C1 segment of cervical spinal cord (tissue), 14 donors: ENCODE results near the gene PAFAH1B2.

Source experiments
- DNase-seq, 14 donors: peaks; one replicate each; lab custom pipeline; 2025; lab: John Stamatoyannopoulos, UW

The PAFAH1B2 gene

DNA sequence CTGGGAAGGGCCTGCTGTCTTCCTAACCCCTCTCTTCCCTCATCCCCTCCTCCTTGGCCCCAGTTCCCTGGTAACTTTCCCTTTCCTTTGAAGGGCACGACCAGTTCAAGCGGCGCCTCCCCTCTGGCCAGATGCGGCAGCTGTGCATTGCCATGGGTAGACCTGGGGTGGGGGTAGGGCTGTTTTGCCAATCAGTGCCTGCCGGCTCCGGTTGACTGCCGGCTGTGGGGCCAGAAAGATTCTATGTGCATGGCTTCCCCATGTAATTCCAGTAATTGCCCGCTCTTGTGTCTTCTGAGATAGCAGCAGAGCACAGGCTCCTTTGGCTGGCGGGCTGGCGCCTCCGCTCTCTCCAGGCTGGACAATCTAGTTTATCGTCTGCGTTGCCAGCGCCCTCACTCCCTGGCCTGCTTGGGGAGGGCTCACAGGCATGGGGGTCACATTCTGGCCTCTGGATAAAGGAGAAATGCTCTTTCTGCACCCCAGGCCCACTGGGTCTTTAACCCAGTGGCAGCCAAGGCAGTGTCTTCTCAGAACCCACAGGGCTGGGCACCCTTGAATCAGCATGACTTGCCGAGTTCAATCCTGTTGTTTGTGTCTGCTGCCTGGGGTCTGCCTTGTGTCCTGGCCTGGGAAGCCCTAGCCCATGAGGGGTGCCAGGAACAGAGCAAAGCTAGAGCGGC, 43.9 kb downstream of the PAFAH1B2 start:
- no peak for DNase-seq

DNA sequence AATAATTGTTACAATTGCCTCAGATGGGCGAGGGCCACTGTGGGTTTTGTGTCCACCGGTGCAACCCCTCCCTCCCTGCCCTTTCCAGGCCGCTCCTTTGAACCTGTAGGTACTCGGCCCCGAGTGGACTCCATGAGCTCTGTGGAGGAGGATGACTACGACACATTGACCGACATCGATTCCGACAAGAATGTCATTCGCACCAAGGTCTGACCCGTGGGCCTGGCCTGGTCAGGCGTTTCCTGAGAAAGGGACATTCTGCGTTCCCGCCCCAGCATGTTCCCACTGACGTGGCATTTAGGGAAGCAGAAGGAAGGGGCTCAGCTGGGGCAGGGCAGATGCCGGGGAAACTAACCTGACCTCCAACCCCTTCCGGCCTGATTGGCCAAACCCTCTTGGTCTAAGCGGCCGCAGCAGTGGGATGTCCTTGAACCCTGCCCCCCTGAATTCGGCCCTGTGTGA, 44.6 kb downstream of the PAFAH1B2 start:
- no peak for DNase-seq

DNA sequence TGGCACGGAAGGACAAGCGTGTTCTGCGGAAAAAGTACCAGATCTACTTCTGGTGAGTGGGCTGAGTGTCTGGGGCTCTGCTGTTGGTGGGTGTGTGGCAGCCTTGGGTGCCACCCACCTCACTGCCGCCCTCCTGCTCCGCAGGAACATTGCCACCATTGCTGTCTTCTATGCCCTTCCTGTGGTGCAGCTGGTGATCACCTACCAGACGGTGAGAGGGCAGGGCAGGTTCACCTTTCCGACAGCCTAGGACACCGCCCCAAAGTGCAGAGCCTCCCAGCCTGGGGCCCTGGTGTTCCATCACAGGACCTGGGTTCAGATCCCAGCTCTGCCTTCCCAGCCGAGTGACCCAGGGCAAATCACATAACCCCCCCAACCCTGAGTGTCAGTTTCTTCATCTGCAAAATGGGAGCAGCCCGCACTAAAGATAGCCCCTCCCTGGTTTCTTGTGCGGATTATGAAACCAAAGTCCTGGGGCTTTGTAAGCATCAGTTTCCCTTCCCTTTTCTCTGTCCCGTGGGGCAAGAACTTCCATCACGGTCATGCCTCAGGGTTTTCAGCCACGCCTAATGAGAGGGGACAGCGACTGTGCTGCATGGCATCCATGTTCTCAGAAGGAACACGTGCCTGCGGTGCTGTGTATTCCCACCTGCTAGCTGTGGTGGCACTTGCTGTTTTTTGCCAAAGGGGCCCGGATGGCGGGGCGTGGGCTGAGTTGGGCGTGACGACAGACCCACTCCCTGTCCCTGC, 45.3 kb downstream of the PAFAH1B2 start:
- DNase-seq: no peak

DNA sequence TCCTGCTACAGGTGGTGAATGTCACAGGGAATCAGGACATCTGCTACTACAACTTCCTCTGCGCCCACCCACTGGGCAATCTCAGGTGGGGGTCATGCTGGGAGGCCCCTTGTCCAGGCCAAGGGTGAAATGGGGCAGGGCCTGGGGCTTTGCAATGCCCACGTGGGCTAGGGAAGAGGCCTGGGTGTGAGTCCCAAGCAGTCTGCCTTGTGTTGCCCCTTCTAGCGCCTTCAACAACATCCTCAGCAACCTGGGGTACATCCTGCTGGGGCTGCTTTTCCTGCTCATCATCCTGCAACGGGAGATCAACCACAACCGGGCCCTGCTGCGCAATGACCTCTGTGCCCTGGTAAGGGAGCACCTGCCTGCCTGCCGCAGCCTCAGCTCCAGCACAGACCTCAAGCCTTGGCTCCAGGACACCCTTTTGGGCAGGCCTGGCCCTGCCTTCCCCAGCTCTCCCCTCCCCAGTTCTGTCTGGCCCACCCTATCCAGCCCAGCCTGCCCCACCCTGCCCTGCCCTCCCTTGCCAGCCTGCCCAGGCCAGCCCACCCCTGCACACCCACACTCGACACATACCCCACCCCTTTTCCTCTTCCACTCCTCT, 46.0 kb downstream of the PAFAH1B2 start:
- no peak for DNase-seq

DNA sequence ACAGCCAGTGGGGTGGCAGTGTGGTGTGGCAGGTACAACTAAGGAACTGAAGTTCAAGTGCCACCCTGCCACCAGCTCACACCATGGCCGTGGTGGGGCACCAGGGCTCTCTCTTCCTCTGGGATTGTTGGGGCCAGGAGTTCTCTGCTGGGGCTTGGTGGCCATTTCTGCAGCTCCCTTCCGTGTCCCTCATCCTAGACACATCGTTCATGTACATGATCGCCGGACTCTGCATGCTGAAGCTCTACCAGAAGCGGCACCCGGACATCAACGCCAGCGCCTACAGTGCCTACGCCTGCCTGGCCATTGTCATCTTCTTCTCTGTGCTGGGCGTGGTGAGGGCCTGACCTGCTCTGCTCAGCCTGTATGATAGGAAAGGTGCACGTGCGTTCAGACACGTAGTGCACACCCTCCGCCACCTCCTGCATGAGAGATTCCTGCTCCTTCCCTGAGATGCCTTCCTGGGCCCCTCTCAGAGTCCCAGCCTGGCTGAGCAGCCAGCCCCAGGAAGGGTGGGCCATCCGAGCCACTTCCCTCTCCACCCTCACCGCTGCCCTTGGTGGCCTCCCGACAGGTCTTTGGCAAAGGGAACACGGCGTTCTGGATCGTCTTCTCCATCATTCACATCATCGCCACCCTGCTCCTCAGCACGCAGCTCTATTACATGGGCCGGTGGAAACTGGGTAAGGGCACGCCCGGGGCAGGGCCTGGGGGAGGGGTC, 47.8 kb downstream of the PAFAH1B2 start:
- no peak for DNase-seq

DNA sequence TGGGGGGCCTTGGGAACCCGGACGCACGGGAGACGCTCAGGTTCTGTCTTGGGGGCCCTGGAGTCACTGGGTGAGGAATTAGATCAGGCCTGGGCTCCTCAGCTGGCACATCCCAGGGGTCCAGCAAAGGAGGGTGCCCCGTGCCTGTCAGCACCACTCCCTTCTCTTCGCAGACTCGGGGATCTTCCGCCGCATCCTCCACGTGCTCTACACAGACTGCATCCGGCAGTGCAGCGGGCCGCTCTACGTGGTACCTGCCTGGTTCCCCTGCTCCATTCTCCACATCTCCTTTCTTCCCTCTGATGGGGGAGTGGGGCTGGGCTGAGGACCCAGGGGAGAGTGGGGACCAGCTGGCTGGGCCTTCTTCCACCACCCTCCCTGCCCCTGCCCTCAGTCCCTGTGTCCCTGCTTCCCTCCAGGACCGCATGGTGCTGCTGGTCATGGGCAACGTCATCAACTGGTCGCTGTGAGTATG, 48.4 kb downstream of the PAFAH1B2 start:
- no peak for DNase-seq

DNA sequence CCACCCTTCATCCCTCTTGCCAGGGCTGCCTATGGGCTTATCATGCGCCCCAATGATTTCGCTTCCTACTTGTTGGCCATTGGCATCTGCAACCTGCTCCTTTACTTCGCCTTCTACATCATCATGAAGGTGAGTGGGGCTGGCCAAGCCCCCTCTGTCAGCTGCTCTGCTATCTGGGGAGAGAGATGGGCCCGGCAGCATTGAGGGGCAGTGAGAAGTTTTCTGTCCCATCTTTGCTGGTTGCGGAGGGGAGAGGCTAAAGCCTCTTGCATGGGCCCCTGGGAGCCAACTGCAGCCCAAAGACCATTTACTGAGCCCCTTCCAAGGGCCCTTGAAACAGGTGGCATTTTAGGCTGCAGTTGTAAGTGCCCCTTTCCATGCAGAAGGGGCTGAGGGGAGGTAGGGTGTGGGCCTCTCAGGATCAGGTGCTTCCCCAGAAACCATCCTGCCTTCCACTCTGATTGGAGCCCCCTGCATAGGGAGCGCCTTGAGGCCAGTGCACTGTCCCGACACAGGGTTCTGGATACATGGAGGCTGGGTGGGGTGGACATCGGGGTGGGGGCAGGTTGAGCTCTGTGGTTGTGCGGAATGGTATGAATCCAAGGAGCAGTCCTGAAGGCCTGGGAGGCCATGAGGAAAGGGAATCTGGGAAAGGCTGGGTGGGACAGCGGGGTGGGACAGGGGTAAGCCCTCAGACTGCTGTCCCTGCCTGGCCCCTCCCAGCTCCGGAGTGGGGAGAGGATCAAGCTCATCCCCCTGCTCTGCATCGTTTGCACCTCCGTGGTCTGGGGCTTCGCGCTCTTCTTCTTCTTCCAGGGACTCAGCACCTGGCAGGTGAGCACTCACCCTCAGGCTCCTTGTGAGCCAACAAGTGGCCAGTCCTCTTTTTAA, 49.3 kb downstream of the PAFAH1B2 start:
- DNase-seq: no peak

DNA sequence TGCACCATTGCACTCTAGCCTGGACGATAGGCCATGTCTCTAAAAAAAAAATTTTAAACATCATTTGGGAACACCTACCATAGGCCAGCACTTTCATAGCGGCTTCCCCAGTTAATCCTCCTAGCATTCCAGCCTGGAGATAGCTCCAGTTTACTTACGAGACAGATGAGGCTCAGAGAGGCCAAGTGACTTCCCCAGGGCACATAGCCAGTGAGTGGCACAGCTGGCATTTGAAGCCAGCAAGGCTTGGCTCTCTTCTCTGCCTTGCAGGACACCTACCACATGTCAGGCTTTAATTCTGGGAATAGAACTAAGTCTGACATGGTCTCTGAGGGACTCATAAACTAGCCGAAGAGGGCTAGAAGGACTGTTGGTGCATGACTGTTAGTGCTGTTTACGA, 50.2 kb downstream of the PAFAH1B2 start:
- DNase-seq: no peak

DNA sequence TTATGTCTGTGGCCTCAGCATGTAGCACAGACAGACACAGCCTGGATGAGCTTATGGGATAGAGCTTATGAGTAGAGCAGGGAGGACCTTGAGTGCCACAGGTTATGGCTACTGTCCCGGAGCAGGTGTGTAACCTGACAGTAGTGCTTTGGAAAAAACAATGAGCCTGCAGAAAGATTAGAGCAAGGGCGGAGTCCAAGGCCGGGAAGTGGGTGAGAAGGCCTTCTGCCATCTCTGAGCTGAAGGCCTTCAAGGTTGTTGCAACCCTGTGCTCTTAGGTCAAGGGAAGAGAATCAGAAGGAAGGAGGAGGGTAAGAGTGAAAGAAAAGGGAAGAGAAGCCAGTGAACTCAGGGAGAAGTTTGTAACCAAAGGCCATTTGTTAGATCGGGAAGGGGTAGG, 51.2 kb downstream of the PAFAH1B2 start:
- DNase-seq: no peak

DNA sequence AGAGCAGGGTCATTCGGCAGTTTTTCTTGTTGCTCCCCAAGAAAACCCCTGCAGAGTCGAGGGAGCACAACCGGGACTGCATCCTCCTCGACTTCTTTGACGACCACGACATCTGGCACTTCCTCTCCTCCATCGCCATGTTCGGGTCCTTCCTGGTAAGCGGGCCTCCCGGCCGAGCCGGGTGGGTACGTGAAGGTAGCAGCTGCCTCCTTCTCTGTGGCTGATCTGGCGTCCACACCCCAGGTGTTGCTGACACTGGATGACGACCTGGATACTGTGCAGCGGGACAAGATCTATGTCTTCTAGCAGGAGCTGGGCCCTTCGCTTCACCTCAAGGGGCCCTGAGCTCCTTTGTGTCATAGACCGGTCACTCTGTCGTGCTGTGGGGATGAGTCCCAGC, 51.7 kb downstream of the PAFAH1B2 start:
- DNase-seq: no peak

DNA sequence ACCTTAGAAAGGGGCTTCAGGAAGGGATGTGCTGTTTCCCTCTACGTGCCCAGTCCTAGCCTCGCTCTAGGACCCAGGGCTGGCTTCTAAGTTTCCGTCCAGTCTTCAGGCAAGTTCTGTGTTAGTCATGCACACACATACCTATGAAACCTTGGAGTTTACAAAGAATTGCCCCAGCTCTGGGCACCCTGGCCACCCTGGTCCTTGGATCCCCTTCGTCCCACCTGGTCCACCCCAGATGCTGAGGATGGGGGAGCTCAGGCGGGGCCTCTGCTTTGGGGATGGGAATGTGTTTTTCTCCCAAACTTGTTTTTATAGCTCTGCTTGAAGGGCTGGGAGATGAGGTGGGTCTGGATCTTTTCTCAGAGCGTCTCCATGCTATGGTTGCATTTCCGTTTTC, 52.9 kb downstream of the PAFAH1B2 start:
- DNase-seq: no peak

DNA sequence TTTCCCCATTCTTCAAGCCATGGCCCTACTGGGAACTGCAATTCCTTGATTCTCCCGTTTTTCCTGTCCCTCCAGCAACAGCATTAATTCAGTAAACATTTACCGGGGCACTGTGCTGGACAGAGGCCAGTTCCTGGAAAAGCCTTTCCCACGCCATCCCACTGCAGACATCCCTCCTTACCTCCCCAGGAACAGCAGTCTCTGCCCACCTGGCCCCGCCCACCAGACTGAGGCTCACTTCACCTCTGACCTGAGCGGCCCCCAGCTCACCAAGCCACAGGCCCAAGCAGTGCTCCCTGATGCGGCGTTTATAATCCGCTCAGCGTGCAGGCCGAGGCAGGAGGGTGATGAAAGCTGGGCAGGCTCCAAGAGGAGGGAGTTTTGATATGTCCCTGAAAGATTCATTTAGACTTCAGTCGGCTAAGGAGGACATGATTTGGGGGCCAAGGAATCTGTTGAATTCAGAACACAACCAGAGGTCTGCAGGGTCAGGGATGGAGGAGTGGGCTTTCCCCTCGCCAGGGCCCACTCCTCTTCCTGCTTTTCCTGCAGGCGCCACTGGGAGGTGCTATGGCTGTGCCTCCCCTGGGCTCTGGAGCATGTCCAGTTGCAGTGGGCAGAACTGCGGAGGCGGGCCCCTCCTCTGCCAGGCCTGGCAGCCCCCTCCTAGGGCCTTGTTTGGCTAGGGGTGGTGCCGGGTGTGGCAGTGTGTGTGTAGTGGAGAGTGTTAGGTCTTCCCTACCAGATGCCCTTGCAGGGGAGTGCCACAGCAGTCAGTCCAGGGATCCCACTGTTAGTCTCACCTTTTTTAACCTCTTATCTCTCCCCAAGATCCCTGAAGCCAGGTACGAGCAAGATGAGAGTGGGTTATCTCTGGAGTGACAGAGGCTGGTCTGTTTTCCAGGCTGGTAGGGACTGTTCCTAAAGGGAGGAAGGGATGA, 53.7 kb downstream of the PAFAH1B2 start:
- DNase-seq: no peak

DNA sequence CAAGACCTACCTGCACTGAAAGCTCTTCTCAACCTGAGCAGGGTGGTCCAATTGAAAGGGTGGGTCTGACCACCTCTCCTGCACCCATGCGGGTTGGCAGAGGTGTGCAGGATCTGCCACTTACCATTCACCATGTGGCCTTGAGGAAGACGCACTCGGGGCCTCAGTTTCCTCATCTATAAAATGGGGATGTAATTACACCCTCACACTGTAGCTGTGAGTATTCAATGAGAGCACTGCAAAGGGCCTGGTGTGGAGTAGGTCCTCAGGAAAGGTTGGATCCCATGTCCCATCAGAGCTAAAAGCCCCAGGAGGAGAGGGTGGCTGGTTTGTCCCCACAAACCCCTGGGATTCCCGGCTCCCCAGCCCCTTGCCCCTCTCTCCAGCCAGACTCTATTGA, 54.5 kb downstream of the PAFAH1B2 start:
- no peak for DNase-seq

DNA sequence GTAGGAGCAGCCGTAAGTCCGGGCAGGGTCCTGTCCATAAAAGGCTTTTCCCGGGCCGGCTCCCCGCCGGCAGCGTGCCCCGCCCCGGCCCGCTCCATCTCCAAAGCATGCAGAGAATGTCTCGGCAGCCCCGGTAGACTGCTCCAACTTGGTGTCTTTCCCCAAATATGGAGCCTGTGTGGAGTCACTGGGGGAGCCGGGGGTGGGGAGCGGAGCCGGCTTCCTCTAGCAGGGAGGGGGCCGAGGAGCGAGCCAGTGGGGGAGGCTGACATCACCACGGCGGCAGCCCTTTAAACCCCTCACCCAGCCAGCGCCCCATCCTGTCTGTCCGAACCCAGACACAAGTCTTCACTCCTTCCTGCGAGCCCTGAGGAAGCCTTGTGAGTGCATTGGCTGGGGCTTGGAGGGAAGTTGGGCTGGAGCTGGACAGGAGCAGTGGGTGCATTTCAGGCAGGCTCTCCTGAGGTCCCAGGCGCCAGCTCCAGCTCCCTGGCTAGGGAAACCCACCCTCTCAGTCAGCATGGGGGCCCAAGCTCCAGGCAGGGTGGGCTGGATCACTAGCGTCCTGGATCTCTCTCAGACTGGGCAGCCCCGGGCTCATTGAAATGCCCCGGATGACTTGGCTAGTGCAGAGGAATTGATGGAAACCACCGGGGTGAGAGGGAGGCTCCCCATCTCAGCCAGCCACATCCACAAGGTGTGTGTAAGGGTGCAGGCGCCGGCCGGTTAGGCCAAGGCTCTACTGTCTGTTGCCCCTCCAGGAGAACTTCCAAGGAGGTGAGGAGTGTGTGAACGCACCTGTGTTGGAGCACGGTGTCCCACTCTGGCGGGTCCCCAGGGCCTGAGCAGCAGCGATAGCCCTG, 55.2 kb downstream of the PAFAH1B2 start, which contains the start of gene TAGLN:
TAGLN (plus strand) TSS at position 318 of the 863 bp plus-strand sequence. CDS start 3,644 bp downstream, outside the sequence.
- no peak for DNase-seq

DNA sequence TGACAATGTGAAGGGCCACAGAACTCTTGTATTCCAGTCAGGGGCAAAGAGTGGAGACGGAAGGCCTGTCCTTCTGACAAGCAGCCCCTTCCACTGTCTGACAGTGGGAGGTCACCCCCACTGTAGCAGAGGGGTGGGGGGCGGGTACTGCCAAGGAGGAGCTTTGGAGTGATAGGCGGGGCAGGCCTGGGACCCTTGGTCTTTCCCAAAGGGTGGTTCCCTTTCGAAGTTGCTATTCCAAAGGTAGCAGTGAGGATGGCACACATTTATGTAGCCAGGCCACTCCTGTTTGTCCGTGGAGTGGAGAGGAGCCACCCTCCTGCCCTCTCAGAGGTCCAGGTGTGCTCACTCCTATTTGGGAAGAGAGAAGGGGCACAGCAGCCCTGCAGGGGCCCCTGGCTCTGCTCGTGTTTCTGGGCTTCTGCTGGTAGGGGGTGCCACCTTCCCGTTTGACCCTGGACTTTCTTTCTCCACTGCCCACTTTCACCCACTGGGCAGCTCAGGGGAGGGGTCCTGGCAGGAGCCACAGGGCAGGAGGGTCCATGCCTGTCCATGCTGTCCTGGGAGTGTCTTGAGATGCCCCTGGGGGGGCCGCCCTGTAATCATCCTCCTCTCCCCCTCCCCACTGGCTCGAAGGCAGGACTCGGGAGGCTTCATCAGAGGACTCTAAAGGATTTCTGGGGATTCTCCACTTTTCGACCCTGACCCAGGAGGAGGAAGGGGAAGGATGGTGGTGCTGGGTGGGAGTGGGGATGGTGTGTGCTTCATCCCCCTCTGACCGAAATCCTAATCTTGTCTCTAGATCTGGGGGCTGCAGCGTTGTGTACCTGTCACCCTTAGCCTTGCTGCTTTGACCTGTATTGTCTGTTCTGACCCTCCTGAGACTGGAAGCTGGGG, 56.1 kb downstream of the PAFAH1B2 start:
- DNase-seq: no peak

DNA sequence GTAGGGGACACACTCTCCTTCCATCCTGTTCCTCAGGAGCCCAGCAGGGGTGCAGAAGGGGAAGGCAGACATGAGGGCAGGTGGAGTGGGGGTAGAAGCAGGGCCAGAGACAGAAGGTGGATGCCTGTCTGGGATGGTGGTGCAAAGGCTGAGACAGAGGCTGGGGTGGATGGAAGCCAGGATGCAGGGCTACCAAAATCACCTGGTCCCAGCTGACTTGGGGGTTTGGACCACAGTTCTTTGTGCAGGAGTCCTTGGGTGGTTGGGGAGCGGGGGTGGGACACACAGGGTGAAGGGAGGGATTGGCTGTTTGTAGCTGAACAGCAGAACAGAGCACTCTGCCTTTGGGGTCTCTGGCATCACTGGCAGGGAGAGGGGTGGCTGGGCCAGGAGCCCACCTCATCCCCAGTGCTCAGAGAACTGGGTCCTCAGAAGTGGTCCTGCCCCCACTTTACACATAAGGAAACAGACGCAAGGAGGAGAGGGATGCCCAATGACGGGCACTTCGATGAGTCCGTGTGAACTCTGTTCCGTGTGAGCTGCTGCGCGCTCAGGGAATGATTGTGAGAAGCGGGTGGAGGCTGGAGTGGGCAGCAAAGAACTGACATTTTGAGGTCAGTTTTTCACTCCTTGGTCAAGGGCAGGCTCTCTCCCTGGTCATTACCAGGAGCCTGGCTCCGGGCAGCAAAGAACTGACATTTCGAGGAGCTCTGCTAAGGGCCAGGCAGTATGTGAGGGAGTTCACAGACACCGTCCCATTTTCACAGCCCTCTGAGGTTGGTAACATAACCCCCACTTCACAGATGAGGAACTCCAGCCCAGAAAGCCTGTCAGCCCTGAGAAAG, 56.9 kb downstream of the PAFAH1B2 start:
- DNase-seq: no peak
